OCI-LY3 (cell line): ENCODE measurements around the gene EIF4EBP2.

ENCODE experiments used
- H2AFZ ChIP-seq: fragments of 200-600, 300-600 bp; shearing (Covaris generic); 2 replicates; pipeline ENCODE4 v1.6.0; 2014; ENCODE audit warnings: antibody characterized with exemption, low read depth, low read length
- H3K27ac ChIP-seq: fragments of 200-600, 300-600 bp; sonication (generic); 2 replicates; pipeline ENCODE4 v1.5.1; 2014; ENCODE audit warnings: mild to moderate bottlenecking, low read length, moderate library complexity, mixed read lengths
- H3K27me3 ChIP-seq: fragments of 200-600, 300-600 bp; sonication (generic); 2 replicates; pipeline ENCODE4 v1.6.1; 2014; ENCODE audit warnings: low read depth, low read length, mixed read lengths
- H3K36me3 ChIP-seq: fragments of 200-600, 300-600 bp; sonication (generic); replicated peaks from 2 replicates; pipeline ENCODE3; 2014; ENCODE audit warnings: low read depth, low read length, mixed read lengths
- H3K4me1 ChIP-seq: fragments of 300-600, 200-600 bp; sonication (generic); 2 replicates; pipeline ENCODE4 v1.6.1; 2014; ENCODE audit warnings: low read length, mixed read lengths
- H3K4me2 ChIP-seq: fragments of 200-600, 300-600 bp; sonication (generic); 2 replicates; pipeline ENCODE4 v1.6.1; 2014; ENCODE audit warnings: low read length, mixed read lengths
- H3K4me3 ChIP-seq: fragments of 300-600, 200-600 bp; sonication (generic); 2 replicates; pipeline ENCODE4 v1.5.1; 2014; ENCODE audit warnings: antibody characterized with exemption, mild to moderate bottlenecking, low read length, moderate library complexity
- H3K79me2 ChIP-seq: fragments of 300-600, 200-600 bp; shearing (Covaris generic); 2 replicates; pipeline ENCODE4 v1.6.1; 2014; ENCODE audit warnings: mild to moderate bottlenecking, low read length, mixed read lengths
- H3K9ac ChIP-seq: fragments of 300-600, 200-600 bp; shearing (Covaris generic); 2 replicates; pipeline ENCODE4 v1.6.0; 2014; ENCODE audit warnings: mild to moderate bottlenecking, low read length, moderate library complexity
- H3K9me3 ChIP-seq: fragments of 200-600, 300-600 bp; shearing (Covaris generic); 2 replicates; pipeline ENCODE4 v1.6.1; 2014; ENCODE audit warnings: low read length, mixed read lengths; ENCODE audit not compliant: insufficient read depth
- H4K20me1 ChIP-seq: fragments of 200-600, 300-600 bp; sonication (generic); 2 replicates; pipeline ENCODE4 v1.6.1; 2016; ENCODE audit warnings: low read length, mixed read lengths; ENCODE audit not compliant: insufficient read depth
- EZH2phosphoT487 ChIP-seq: fragments of 200-600 bp; shearing (Covaris generic); IDR thresholded peaks from 2 replicates; pipeline ENCODE4 v1.6.1; 2018; ENCODE audit warnings: antibody characterized with exemption, mixed run types, low read depth
- TF ChIP-seq, protein P1 (sequence below): fragments of 200-600, 300-600 bp; sonication (generic); IDR thresholded peaks from 2 replicates; pipeline ENCODE4 v1.5.1; 2014; ENCODE audit warnings: antibody characterized with exemption, low read length, low read depth

EIF4EBP2 gene

GRCh38 chr10:70368774-70369482 lies 35.0 kb upstream of the EIF4EBP2 start:
- no peaks in the 10 kb centered on the region for H3K9me3 ChIP-seq
- no peaks in the 10 kb centered on the region for H4K20me1 ChIP-seq
- H2AFZ ChIP-seq = no peak overlapping the region
- H3K9ac ChIP-seq = no peak overlapping the region
- H3K27ac ChIP-seq = no peak overlapping the region
- no peaks in the 10 kb centered on the region for H3K36me3 ChIP-seq
- H3K4me3 ChIP-seq = no peak overlapping the region
- H3K27me3 ChIP-seq = no peaks in the 10 kb centered on the region
- H3K79me2 ChIP-seq = no peaks in the 10 kb centered on the region
- no peak overlapping the region for H3K4me2 ChIP-seq
- TF ChIP-seq, protein P1, sequence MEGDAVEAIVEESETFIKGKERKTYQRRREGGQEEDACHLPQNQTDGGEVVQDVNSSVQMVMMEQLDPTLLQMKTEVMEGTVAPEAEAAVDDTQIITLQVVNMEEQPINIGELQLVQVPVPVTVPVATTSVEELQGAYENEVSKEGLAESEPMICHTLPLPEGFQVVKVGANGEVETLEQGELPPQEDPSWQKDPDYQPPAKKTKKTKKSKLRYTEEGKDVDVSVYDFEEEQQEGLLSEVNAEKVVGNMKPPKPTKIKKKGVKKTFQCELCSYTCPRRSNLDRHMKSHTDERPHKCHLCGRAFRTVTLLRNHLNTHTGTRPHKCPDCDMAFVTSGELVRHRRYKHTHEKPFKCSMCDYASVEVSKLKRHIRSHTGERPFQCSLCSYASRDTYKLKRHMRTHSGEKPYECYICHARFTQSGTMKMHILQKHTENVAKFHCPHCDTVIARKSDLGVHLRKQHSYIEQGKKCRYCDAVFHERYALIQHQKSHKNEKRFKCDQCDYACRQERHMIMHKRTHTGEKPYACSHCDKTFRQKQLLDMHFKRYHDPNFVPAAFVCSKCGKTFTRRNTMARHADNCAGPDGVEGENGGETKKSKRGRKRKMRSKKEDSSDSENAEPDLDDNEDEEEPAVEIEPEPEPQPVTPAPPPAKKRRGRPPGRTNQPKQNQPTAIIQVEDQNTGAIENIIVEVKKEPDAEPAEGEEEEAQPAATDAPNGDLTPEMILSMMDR = no peak
- no peak for TF ChIP-seq EZH2phosphoT487
- peaks cover 8% of the 10 kb centered on the region for H3K4me1 ChIP-seq

DNA sequence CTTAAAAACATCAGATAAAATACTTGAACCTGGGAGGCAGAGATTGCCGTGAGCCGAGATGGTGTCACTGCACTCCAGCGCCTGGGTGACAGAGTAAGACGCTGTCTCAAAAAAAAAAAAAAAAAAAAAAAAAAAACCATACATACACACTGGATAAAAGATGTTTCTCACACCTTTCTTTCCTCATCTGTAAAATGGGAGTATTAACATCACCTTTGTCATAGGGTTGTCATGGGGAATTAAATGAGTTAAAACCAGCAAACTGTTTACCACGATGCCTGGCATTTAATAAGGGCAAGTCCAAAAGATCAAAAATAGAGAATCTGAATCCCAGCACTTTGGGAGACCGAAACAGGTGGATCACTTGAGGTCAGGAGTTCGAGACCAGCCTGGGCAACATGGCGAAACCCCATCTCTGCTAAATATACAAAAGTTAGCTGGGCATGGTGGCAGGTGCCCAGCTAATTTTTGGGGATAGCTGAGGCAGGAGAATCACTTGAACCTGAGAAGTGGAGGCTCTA lies 34.4 kb upstream of the EIF4EBP2 start:
- Histone ChIP-seq H3K4me1 (peaks cover 2% of the 10 kb centered on the region; the same call in 1 of the 2 replicates), H3K27ac (no peak overlapping the region), H2AFZ (no peak overlapping the region), H3K9ac (no peak overlapping the region), H3K9me3 (no peaks in the 10 kb centered on the region), H3K4me2 (no peak overlapping the region), H3K36me3 (no peaks in the 10 kb centered on the region), H3K79me2 (no peaks in the 10 kb centered on the region), H4K20me1 (no peaks in the 10 kb centered on the region), H3K27me3 (no peaks in the 10 kb centered on the region), H3K4me3 (no peak overlapping the region)
- TF ChIP-seq, protein P1 = no peak
- no peak for TF ChIP-seq EZH2phosphoT487

DNA sequence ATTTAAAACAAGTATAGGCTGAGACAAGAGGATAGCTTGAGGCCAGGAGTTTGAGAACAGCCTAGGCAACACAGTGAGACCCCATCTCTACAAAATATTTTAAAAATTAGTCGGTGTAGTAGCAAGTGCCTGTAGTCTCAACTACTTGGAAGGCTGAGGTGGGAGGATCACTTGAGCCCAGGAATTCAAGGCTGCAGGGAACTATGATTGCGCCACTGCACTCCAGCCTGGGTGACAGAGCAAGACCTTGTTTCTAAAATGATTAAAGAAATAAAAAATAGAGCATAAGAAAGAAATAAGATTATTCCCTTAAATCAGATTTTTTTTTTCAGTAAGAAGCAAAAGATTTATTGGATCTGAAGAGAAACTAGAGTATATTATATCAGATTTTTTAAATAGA lies 33.2 kb upstream of the EIF4EBP2 start:
- no peak overlapping the region for H2AFZ ChIP-seq

DNA sequence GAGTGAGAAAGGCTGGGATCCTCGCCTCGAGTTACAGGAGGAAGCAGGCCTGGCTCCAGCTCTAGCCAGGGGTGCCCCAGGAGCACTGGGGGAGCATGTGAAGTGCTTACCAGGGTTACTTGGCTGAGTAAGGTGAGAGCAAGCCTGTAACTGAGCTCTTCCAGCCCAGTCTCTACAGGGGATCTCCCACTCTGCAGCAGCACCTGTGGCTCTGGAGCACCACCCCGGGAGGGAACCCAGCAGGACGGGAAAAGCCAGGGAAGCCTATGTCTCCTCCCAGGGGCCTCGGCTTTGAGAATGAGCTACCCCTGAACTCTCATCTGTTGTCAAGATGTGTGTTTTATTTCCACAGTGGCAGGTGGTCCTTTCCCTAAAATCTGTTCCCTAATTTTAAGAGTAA lies 32.1 kb upstream of the EIF4EBP2 start:
- Histone ChIP-seq H3K36me3 (no peaks in the 10 kb centered on the region), H3K27me3 (no peaks in the 10 kb centered on the region), H3K4me2 (no peak overlapping the region), H3K9me3 (no peaks in the 10 kb centered on the region), H4K20me1 (no peaks in the 10 kb centered on the region), H3K4me3 (no peak overlapping the region), H3K4me1 (no peaks in the 10 kb centered on the region), H3K9ac (no peak overlapping the region), H3K79me2 (no peaks in the 10 kb centered on the region), H3K27ac (no peak overlapping the region), H2AFZ (no peak overlapping the region)
- TF ChIP-seq EZH2phosphoT487 = no peak
- TF ChIP-seq, protein P1 = no peak

More for the DNA sequence above, 33.2 kb upstream of the EIF4EBP2 start:
- H3K27me3 ChIP-seq = no peaks in the 10 kb centered on the region
- H4K20me1 ChIP-seq = no peaks in the 10 kb centered on the region
- H3K4me1 ChIP-seq = no peaks in the 10 kb centered on the region
- no peaks in the 10 kb centered on the region for H3K9me3 ChIP-seq
- H3K79me2 ChIP-seq = no peaks in the 10 kb centered on the region
- H3K9ac ChIP-seq = no peak overlapping the region
- no peaks in the 10 kb centered on the region for H3K36me3 ChIP-seq
- H3K27ac ChIP-seq = no peak overlapping the region
- no peak overlapping the region for H3K4me3 ChIP-seq
- H3K4me2 ChIP-seq = no peak overlapping the region
- TF ChIP-seq, protein P1 = no peak
- TF ChIP-seq EZH2phosphoT487 = no peak
